NCI-H1092 (cell line): Measurements from ENCODE around the gene ITGA11.
"Not testable (repeated sequence)": the region's sequence is repeated elsewhere in the genome, so short reads cannot be mapped to it uniquely, and the experiment has no call there.

Source experiments
- DNase-seq: peaks from one replicate; lab custom pipeline; 2025; lab: John Stamatoyannopoulos, UW

The ITGA11 gene

GRCh38 chr15:68423359-68424296 is 8.3 kb downstream of the ITGA11 start:
- no peak for DNase-seq

- not testable (repeated sequence) for DNase-seq
Observed at GRCh38 chr15:68422403-68423145, 9.4 kb downstream of the ITGA11 start.

- DNase-seq, result no peak
Observed at GRCh38 chr15:68421798-68422402, 10.1 kb downstream of the ITGA11 start.

GRCh38 chr15:68421115-68421551 is 10.8 kb downstream of the ITGA11 start:
- DNase-seq, result no peak

- DNase-seq, result no peak
Observed at GRCh38 chr15:68420186-68420684, 11.7 kb downstream of the ITGA11 start.

- DNase-seq, result no peak
Observed at GRCh38 chr15:68419301-68420175, 12.4 kb downstream of the ITGA11 start.

- peak; percentile 4 for DNase-seq
Observed at GRCh38 chr15:68418611-68419161, 13.3 kb downstream of the ITGA11 start.

- no peak for DNase-seq
Observed at GRCh38 chr15:68417897-68418296, 14.1 kb downstream of the ITGA11 start.

- DNase-seq, result no peak
Observed at GRCh38 chr15:68417051-68417450, 14.9 kb downstream of the ITGA11 start.

GRCh38 chr15:68416158-68416535 is 15.8 kb downstream of the ITGA11 start:
- DNase-seq, result no peak

GRCh38 chr15:68415501-68416157 is 16.3 kb downstream of the ITGA11 start:
- DNase-seq, result no peak

- no peak for DNase-seq
Observed at GRCh38 chr15:68415061-68415460, 16.9 kb downstream of the ITGA11 start.

- DNase-seq, result no peak
Observed at GRCh38 chr15:68414591-68414990, 17.4 kb downstream of the ITGA11 start.

GRCh38 chr15:68414206-68414555 is 17.8 kb downstream of the ITGA11 start:
- DNase-seq, result no peak

- no peak for DNase-seq
Observed at GRCh38 chr15:68413363-68414205, 18.4 kb downstream of the ITGA11 start.

- DNase-seq, result no peak
Observed at GRCh38 chr15:68412218-68412617, 19.7 kb downstream of the ITGA11 start.

- no peak for DNase-seq
Observed at GRCh38 chr15:68411735-68412134, 20.2 kb downstream of the ITGA11 start.

GRCh38 chr15:68411343-68411675 is 20.7 kb downstream of the ITGA11 start:
- DNase-seq, result no peak

- no peak for DNase-seq
Observed at GRCh38 chr15:68410466-68411342, 21.3 kb downstream of the ITGA11 start.
